Ecto neural progenitor cell (in vitro differentiated cells): Measurements from ENCODE around the gene TMEM94.
A peak's percentile ranks its signal among the peaks of the same experiment; 100 is the strongest.
"Not testable (repeated sequence)": the region's sequence is repeated elsewhere in the genome, so short reads cannot be mapped to it uniquely, and the experiment has no call there.

Source experiments
- DNase-seq: peaks from one replicate; pipeline ENCODE4 v3.0.0-alpha.2; 2018; ENCODE audit warnings: low spot score

TMEM94 gene

DNA sequence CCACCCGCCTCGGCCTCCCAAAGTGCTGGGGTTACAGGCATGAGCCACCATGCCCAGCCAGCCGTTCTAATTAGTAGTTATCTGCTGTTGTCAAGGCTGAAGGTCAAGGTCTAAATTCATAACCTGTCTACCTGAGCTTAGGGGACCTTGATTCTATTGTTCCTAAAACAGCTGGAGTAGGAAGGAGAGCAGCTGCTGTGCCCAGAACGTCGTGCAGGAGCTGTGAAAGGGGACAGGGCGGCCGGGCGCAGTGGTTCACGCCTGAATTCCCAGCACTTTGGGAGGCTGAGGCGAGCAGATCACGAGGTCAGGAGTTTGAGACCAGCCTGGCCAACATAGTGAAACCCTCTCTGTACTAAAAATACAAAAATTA lies 21.0 kb downstream of the TMEM94 start:
- not testable (repeated sequence) for DNase-seq

DNA sequence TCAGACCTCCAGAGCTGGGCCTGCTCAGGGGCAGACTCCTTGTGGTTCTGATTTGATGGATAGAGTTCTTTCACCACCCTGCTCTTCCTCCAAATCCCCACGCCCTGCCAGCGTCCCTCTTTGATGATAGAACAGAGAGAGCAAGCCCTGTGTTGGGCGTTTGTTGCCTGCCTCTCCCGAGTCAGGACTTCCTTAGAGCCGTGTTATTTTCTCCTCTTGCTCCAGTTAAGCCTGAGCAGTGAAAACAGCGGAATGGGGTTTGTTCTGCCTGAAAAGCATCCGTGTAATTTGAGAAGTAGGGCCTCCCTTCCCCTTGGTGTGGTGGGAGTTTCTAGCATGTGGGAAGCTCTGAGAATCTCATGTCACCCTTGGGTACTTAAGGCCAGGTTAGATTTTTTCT lies 22.1 kb downstream of the TMEM94 start:
- DNase-seq, result peak; percentile 63

- DNase-seq, result no peak
Measured at GRCh38 chr17:75480281-75480680, 23.8 kb downstream of the TMEM94 start.

GRCh38 chr17:75481194-75482068 lies 25.0 kb downstream of the TMEM94 start:
- peak; percentile 76 for DNase-seq

GRCh38 chr17:75482098-75482942 lies 25.9 kb downstream of the TMEM94 start:
- no peak for DNase-seq

GRCh38 chr17:75485688-75486087 lies 29.3 kb downstream of the TMEM94 start:
- no peak for DNase-seq

DNA sequence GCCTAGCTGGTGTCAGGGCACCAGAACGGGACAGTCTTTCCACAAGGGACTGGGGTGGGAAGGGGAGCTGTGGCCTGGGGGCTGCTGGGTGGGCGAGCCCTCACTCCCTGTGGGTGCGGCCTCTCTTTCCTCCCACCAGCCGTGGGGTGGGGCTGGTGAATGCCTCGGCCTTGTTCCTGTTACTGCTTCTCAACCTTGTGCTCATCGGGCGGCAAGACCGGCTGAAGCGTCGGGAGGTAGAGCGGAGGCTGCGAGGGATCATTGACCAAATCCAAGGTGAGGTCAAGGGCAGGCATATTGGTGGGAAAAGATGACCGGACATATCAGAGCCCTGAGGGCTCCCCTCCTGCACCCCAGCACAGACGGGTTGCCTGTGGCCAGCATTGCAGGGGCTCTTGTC lies 29.7 kb downstream of the TMEM94 start:
- DNase-seq, result no peak

- DNase-seq, result no peak
Measured at GRCh38 chr17:75486951-75487350, 30.5 kb downstream of the TMEM94 start.

GRCh38 chr17:75487351-75488070 lies 31.1 kb downstream of the TMEM94 start:
- DNase-seq, result no peak

DNA sequence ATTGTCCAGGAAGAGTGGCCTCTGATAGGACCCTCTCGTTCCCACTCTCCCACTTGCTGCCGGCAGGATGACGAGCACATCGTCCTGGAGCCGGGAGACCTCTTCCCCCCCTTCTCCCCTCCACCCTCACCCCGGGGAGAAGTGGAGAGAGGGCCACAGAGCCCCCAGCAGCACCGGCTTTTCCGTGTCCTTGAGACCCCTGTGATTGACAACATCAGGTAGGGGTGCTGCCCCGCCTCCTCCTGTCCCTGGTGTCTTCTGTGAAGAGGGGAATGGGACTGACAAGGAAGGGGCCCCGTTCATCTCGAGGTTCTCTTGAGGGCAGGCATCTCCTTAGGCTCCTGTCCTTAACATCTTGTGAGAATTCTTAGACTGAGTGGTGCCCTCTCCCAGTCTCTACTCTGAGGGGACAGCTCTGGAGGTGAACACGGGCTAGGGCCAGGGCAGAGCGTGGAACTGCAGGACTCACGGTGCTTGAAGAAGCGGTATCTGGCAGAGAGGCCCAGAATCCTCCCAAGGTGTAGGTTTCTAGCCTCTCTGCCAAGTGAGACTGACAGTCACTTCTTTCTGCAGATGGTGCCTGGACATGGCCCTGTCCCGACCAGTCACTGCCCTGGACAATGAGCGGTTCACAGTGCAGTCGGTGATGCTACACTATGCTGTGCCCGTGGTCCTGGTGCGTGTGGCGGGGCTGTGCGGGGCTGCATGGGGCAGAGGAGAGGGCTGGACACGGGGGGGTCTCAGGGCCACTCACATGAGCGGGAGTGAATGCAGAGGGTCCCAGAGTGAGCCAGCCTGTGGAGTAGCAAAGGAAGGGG lies 32.5 kb downstream of the TMEM94 start:
- DNase-seq, result no peak

- no peak for DNase-seq
Measured at GRCh38 chr17:75489511-75489955, 33.1 kb downstream of the TMEM94 start.

DNA sequence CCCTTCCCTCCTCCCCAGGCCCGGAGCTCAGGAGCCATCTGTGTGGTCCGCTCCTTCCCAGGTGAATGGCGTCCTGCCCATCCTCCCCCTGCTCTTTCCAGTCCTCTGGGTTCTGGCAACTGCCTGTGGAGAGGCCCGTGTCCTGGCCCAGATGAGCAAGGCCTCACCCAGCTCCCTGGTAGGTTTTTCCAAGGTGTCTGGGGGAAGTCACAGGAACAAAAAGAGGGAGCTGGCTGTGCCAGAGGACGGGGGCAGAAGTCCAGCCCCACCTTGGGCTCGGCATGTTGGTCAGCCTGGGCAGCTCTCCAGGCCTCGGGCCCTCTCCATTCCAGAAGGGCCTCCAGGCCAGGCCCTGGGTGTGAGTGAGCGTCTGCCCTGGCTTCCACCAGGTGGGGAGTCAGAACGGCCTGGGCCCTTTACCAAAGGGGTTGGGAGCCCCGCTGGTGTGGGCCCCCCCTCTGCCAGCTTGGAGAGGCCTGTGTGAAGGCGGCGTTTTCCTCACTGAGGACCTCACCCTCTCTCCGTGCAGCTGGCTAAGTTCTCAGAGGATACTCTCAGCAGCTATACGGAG lies 33.8 kb downstream of the TMEM94 start:
- DNase-seq, result no peak

DNA sequence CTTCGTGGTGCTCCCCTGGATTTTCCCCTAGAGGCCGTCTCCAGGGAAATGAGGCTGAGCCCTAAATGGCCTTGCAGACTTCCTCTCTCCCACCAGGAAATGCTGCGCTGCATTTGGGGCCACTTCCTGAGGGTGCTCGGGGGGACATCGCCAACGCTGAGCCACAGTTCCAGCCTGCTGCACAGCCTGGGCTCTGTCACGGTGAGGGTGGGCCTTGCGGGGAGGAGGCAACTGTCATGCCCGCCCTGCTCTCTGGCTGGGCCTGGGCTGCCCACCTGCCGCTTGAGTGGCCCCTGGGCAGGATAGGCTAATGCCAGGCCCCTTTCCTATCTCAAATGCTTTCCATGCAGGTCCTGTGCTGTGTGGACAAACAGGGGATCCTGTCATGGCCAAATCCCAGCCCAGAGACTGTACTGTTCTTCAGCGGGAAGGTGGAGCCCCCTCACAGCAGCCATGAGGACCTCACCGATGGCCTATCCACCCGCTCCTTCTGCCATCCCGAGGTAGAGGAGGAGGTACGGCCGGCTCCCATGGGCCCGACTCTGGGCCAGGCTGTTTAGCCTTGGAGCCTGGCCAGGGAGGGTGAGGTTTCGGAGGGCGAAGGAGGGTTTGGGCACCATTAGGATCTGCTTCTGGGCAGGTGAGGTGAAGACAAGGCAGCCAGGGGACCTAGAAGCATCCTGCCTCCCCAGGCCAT lies 34.7 kb downstream of the TMEM94 start:
- DNase-seq, result no peak

GRCh38 chr17:75491680-75492079 lies 35.2 kb downstream of the TMEM94 start:
- no peak for DNase-seq

- no peak for DNase-seq
Measured at GRCh38 chr17:75492555-75493168, 36.2 kb downstream of the TMEM94 start.

DNA sequence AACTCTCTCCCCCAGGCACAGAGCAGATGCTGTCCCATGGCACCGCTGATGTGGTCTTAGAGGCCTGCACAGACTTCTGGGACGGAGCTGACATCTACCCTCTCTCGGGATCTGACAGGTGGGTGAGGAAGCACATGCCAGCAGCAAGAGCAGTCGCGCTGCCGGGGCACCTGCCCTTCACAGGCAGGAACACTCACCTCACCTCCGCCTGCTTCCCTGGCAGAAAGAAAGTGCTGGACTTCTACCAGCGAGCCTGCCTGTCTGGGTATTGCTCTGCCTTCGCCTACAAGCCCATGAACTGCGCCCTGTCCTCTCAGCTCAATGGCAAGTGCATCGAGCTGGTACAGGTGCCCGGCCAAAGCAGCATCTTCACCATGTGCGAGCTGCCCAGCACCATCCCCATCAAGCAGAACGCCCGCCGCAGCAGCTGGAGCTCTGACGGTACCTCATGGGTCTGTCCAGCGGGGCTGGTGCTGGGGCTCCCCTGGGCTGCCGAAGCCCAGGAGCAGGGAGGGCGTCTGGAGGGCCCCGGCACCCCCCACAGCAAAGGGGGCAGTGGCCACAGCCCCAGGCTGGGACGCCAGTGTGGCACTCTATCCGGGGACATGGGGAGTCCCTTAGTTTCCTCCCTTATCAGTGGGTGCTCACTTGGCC lies 37.2 kb downstream of the TMEM94 start:
- no peak for DNase-seq

- DNase-seq, result no peak
Measured at GRCh38 chr17:75494326-75494877, 38.0 kb downstream of the TMEM94 start.

DNA sequence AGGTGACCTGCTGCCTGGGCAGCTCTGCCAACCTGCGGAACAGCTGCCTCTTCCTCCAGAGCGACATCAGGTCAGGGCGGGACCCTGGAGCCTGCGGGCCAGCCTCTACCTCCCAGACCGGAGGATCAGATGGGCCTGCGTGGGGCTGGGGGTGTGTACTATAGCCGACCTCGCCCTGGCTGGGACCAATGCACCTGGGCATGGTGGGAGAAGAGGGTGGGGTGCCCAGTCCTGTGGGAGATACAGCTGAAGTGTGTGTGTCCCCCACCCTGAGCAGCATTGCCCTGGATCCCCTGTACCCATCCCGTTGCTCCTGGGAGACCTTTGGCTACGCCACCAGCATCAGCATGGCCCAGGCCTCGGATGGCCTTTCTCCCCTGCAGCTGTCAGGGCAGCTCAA lies 39.6 kb downstream of the TMEM94 start:
- no peak for DNase-seq

DNA sequence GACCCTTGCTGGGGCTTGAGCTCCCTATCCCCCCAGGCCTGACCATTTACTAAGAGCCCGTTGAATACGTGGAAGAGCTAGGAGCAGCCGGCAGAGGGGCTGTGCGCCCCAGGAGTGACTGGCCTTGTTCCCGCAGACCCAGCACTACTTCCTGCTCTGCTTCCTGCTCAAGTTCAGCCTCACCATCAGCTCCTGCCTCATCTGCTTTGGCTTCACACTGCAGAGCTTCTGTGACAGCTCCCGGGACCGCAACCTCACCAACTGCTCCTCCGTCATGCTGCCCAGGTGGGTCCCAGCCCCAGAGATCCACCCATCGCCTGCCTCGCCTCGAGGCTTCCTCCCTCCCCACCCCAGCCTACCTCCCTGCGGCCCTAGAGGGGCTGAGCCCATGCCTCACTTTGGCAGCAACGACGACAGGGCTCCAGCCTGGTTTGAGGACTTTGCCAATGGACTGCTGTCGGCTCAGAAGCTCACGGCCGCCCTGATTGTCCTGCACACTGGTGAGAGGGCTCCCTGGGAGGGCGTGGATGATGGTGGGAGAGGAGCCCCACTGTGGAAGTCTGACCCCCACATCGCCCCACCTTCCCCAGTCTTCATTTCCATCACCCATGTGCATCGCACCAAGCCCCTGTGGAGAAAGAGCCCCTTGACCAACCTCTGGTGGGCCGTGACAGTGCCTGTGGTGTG lies 41.7 kb downstream of the TMEM94 start:
- no peak for DNase-seq
